SK-N-SH (cell line): Measurements from ENCODE around the gene PBRM1.

Experiments used
- CTCF ChIP-seq: fragments of 200-600 bp; sonication (generic); IDR thresholded peaks from 2 replicates; pipeline ENCODE4 v1.6.1; 2017; ENCODE audit warnings: antibody characterized with exemption, mild to moderate bottlenecking, moderate library complexity
- FOXM1 ChIP-seq: IDR thresholded peaks from 2 replicates; pipeline ENCODE4 v1.4.0; 2012; ENCODE audit warnings: low read depth, mild to moderate bottlenecking
- MAX ChIP-seq: IDR thresholded peaks from 2 replicates; pipeline ENCODE4 v1.4.0; 2012; ENCODE audit warnings: low read depth
- MXI1 ChIP-seq: IDR thresholded peaks from 2 replicates; pipeline ENCODE4 v1.6.1; 2012; ENCODE audit warnings: mild to moderate bottlenecking, low read depth, low read length, improper control_type of control experiment
- NFIC ChIP-seq: IDR thresholded peaks from 2 replicates; pipeline ENCODE4 v1.4.0; 2012; ENCODE audit warnings: borderline replicate concordance
- POLR2AphosphoS5 ChIP-seq: IDR thresholded peaks from 2 replicates; pipeline ENCODE4 v1.6.1; 2012; ENCODE audit warnings: low read depth, low read length
- RFX5 ChIP-seq: IDR thresholded peaks from 2 replicates; pipeline ENCODE4 v1.6.1; 2012; ENCODE audit warnings: mild to moderate bottlenecking, improper control_type of control experiment, low read length
- SIN3A ChIP-seq: IDR thresholded peaks from 2 replicates; pipeline ENCODE4 v1.6.1; 2012; ENCODE audit warnings: low read depth, mild to moderate bottlenecking, low read length, moderate library complexity, borderline replicate concordance
- TEAD4 ChIP-seq: IDR thresholded peaks from 2 replicates; pipeline ENCODE4 v1.4.0; 2012; ENCODE audit warnings: mild to moderate bottlenecking, borderline replicate concordance; ENCODE audit not compliant: insufficient read depth
- USF2 ChIP-seq: fragments of 150-350 bp; IDR thresholded peaks from 2 replicates; pipeline ENCODE4 v1.6.1; 2017; ENCODE audit warnings: antibody characterized with exemption, low read length, low read depth, borderline replicate concordance
- YY1 ChIP-seq: IDR thresholded peaks from 2 replicates; pipeline ENCODE4 v1.4.0; 2012; ENCODE audit warnings: low read depth, mild to moderate bottlenecking

GRCh38 chr3:52625041-52625440 is 60.7 kb downstream of the PBRM1 start:
- TF ChIP-seq CTCF (no peak), MAX (no peak), POLR2AphosphoS5 (no peak), TEAD4 (no peak), SIN3A (no peak), NFIC (no peak), USF2 (no peak), YY1 (no peak), MXI1 (no peak), FOXM1 (no peak), RFX5 (no peak)
